GM21367 (cell line): ENCODE results near the gene TIAM2.
"Not testable (repeated sequence)": the region's sequence is repeated elsewhere in the genome, so short reads cannot be mapped to it uniquely, and the experiment has no call there.

Experiments used
- ATAC-seq: cut with Tn5 transposase; IDR thresholded peaks from one replicate; pipeline ENCODE4 v1.9.1; 2021; ENCODE audit not compliant: unreplicated experiment

TIAM2 gene

GRCh38 chr6:155188707-155189496 is 193.8 kb downstream of the TIAM2 start:
- ATAC-seq = no peak

GRCh38 chr6:155190677-155191076 is 195.6 kb downstream of the TIAM2 start:
- no peak for ATAC-seq

GRCh38 chr6:155193526-155193925 is 198.4 kb downstream of the TIAM2 start:
- ATAC-seq = no peak

GRCh38 chr6:155194399-155194798 is 199.3 kb downstream of the TIAM2 start:
- ATAC-seq = no peak

GRCh38 chr6:155195903-155196302 is 200.8 kb downstream of the TIAM2 start:
- ATAC-seq = no peak

- ATAC-seq = no peak
Observed at GRCh38 chr6:155196911-155197310, 201.8 kb downstream of the TIAM2 start.

- no peak for ATAC-seq
Observed at GRCh38 chr6:155197932-155198331, 202.8 kb downstream of the TIAM2 start.

GRCh38 chr6:155200012-155200411 is 204.9 kb downstream of the TIAM2 start:
- ATAC-seq = peak; percentile 66

- ATAC-seq = no peak
Observed at GRCh38 chr6:155201461-155202226, 206.5 kb downstream of the TIAM2 start.

GRCh38 chr6:155207223-155207622 is 212.1 kb downstream of the TIAM2 start:
- ATAC-seq = no peak

- no peak for ATAC-seq
Observed at GRCh38 chr6:155212106-155212505, 217.0 kb downstream of the TIAM2 start.

- no peak for ATAC-seq
Observed at GRCh38 chr6:155212616-155213380, 217.7 kb downstream of the TIAM2 start.

- no peak for ATAC-seq
Observed at GRCh38 chr6:155213611-155214372, 218.7 kb downstream of the TIAM2 start.

GRCh38 chr6:155215906-155216305 is 220.8 kb downstream of the TIAM2 start:
- no peak for ATAC-seq

GRCh38 chr6:155216312-155217046 is 221.4 kb downstream of the TIAM2 start:
- no peak for ATAC-seq

GRCh38 chr6:155218711-155219110 is 223.6 kb downstream of the TIAM2 start:
- ATAC-seq = not testable (repeated sequence)

GRCh38 chr6:155219299-155219698 is 224.2 kb downstream of the TIAM2 start:
- ATAC-seq = no peak

GRCh38 chr6:155219858-155220301 is 224.8 kb downstream of the TIAM2 start:
- no peak for ATAC-seq

GRCh38 chr6:155221086-155221485 is 226.0 kb downstream of the TIAM2 start:
- ATAC-seq = no peak

GRCh38 chr6:155222506-155222905 is 227.4 kb downstream of the TIAM2 start:
- no peak for ATAC-seq
